H1 (cell line): Measurements from ENCODE around the gene B4GALNT1. TPM values are rescaled to one million over a fixed set of nuclear protein-coding genes. Genes with fewer than 3 reads are reported as not detected.

Source experiments
- CBX8 ChIP-seq: fragments of 300-800, 300-1000 bp; sonication (generic); IDR thresholded peaks from 2 replicates; pipeline ENCODE4 v1.7.1; 2016; ENCODE audit warnings: low read depth, low read length, borderline replicate concordance
- RNF2 ChIP-seq: fragments of 200-900, 300-1000 bp; sonication (generic); IDR thresholded peaks from 2 replicates; pipeline ENCODE4 v1.7.1; 2016; ENCODE audit warnings: borderline replicate concordance, low read depth, mild to moderate bottlenecking, antibody characterized with exemption, low read length; ENCODE audit not compliant: poor library complexity, severe bottlenecking; ENCODE audit errors: missing control alignments
- polyA plus RNA-seq, 7 experiments: library from polyadenylated mRNA; depleted of rRNA in 3 of 7; stranded (reverse) in 5 of 7; unstranded in 2 of 7; fragments of >200 nt in 5 of 7; fragments of 200-250 nt in 2 of 7; gene quantifications; 1 replicate in 5 of 7; 2 replicates in 1 of 7; 4 replicates in 1 of 7; pipeline versions ENCODE4 v1.2.1 to v1.2.3, GENCODE V29; 2011 to 2013; ENCODE audit warnings: missing spikeins in 2 of 7, mixed read lengths in 2 of 7
- total RNA-seq: library from RNA; stranded (reverse); fragmentation: NEBNext Ultra II Directional; extraction: Animal tissue kit (Norgen Biotek cat#: 25700); gene quantifications from 2 replicates; pipeline ENCODE4 v1.2.1, GENCODE V29; 2021
- TF ChIP-seq, protein P1 (sequence below): IDR thresholded peaks from 2 replicates; pipeline ENCODE4 v1.6.1; 2012; ENCODE audit warnings: low read length, inconsistent platforms
- TF ChIP-seq, protein P2 (sequence below): fragments of 300-600 bp; sonication (generic); IDR thresholded peaks from 2 replicates; pipeline ENCODE4 v1.7.1; 2012; ENCODE audit warnings: low read length, moderate library complexity, mild to moderate bottlenecking, inconsistent platforms; ENCODE audit not compliant: insufficient replicate concordance

The B4GALNT1 gene
- total and polyA plus RNA-seq, 2 of the 8 experiments (the other 6 are each of a cell fraction or from before 2014, with no cell fraction given), result 1.5 to 2.3 TPM

DNA sequence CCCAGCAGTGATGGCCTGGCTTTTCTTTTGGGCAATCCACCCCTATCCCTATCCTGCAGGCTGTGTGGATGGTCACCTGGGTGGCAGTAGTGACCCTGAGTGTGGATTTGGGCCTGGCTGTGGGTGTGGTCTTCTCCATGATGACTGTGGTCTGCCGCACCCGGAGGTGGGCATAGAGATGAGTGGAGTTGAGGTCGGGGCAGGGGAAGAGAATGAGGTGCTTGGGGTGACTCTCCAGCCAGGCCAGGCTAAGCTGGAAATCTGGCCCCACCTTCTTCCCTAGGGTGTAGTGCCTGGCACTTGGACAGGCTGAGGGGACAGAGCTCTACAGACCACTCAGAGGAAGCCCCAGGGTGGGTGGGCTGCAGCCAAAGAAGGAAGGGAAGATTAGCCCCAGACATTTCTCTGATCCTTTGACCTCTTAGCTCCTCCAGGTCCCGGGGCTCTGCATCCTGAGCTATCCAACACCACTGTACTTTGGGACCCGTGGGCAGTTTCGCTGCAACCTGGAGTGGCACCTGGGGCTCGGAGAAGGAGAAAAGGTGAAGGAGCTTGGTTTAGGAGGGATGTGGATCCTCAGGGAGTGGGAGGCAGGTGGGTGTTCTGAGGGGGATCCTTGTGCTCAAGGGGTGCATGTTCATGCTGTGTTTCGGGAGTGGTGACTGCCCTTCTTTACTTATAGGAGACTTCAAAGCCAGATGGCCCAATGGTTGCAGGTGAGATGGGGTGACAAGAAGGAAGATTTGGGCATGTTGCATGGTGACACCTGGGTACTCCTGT lies 8.4 kb downstream of the B4GALNT1 start (continued):
- TF ChIP-seq, protein P1, sequence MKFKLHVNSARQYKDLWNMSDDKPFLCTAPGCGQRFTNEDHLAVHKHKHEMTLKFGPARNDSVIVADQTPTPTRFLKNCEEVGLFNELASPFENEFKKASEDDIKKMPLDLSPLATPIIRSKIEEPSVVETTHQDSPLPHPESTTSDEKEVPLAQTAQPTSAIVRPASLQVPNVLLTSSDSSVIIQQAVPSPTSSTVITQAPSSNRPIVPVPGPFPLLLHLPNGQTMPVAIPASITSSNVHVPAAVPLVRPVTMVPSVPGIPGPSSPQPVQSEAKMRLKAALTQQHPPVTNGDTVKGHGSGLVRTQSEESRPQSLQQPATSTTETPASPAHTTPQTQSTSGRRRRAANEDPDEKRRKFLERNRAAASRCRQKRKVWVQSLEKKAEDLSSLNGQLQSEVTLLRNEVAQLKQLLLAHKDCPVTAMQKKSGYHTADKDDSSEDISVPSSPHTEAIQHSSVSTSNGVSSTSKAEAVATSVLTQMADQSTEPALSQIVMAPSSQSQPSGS, result no peak
- TF ChIP-seq, protein P2, sequence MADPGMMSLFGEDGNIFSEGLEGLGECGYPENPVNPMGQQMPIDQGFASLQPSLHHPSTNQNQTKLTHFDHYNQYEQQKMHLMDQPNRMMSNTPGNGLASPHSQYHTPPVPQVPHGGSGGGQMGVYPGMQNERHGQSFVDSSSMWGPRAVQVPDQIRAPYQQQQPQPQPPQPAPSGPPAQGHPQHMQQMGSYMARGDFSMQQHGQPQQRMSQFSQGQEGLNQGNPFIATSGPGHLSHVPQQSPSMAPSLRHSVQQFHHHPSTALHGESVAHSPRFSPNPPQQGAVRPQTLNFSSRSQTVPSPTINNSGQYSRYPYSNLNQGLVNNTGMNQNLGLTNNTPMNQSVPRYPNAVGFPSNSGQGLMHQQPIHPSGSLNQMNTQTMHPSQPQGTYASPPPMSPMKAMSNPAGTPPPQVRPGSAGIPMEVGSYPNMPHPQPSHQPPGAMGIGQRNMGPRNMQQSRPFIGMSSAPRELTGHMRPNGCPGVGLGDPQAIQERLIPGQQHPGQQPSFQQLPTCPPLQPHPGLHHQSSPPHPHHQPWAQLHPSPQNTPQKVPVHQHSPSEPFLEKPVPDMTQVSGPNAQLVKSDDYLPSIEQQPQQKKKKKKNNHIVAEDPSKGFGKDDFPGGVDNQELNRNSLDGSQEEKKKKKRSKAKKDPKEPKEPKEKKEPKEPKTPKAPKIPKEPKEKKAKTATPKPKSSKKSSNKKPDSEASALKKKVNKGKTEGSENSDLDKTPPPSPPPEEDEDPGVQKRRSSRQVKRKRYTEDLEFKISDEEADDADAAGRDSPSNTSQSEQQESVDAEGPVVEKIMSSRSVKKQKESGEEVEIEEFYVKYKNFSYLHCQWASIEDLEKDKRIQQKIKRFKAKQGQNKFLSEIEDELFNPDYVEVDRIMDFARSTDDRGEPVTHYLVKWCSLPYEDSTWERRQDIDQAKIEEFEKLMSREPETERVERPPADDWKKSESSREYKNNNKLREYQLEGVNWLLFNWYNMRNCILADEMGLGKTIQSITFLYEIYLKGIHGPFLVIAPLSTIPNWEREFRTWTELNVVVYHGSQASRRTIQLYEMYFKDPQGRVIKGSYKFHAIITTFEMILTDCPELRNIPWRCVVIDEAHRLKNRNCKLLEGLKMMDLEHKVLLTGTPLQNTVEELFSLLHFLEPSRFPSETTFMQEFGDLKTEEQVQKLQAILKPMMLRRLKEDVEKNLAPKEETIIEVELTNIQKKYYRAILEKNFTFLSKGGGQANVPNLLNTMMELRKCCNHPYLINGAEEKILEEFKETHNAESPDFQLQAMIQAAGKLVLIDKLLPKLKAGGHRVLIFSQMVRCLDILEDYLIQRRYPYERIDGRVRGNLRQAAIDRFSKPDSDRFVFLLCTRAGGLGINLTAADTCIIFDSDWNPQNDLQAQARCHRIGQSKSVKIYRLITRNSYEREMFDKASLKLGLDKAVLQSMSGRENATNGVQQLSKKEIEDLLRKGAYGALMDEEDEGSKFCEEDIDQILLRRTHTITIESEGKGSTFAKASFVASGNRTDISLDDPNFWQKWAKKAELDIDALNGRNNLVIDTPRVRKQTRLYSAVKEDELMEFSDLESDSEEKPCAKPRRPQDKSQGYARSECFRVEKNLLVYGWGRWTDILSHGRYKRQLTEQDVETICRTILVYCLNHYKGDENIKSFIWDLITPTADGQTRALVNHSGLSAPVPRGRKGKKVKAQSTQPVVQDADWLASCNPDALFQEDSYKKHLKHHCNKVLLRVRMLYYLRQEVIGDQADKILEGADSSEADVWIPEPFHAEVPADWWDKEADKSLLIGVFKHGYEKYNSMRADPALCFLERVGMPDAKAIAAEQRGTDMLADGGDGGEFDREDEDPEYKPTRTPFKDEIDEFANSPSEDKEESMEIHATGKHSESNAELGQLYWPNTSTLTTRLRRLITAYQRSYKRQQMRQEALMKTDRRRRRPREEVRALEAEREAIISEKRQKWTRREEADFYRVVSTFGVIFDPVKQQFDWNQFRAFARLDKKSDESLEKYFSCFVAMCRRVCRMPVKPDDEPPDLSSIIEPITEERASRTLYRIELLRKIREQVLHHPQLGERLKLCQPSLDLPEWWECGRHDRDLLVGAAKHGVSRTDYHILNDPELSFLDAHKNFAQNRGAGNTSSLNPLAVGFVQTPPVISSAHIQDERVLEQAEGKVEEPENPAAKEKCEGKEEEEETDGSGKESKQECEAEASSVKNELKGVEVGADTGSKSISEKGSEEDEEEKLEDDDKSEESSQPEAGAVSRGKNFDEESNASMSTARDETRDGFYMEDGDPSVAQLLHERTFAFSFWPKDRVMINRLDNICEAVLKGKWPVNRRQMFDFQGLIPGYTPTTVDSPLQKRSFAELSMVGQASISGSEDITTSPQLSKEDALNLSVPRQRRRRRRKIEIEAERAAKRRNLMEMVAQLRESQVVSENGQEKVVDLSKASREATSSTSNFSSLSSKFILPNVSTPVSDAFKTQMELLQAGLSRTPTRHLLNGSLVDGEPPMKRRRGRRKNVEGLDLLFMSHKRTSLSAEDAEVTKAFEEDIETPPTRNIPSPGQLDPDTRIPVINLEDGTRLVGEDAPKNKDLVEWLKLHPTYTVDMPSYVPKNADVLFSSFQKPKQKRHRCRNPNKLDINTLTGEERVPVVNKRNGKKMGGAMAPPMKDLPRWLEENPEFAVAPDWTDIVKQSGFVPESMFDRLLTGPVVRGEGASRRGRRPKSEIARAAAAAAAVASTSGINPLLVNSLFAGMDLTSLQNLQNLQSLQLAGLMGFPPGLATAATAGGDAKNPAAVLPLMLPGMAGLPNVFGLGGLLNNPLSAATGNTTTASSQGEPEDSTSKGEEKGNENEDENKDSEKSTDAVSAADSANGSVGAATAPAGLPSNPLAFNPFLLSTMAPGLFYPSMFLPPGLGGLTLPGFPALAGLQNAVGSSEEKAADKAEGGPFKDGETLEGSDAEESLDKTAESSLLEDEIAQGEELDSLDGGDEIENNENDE, result no peak
- no peak for TF ChIP-seq RNF2
- no peak for TF ChIP-seq CBX8
